Endothelial cell of umbilical vein (primary cell): ENCODE data around the gene RAB31. TPM values are rescaled to one million over a fixed set of nuclear protein-coding genes. Genes with fewer than 3 reads are reported as not detected.
"Not testable (repeated sequence)": the region's sequence is repeated elsewhere in the genome, so short reads cannot be mapped to it uniquely, and the experiment has no call there.

Source experiments
- BruUV-seq: library from RNA; stranded (reverse); fragments of 400-500 nt; replicated peaks from 2 replicates; lab custom pipeline; 2021; lab: Mats Ljungman, UMichigan
- CTCF ChIA-PET: fragments of 300-600, 350-600 bp; sonication (Branson Sonifier 250); formaldehyde crosslinking; loops from one replicate; lab custom pipeline; 2021; ENCODE audit warnings: antibody characterized with exemption, inconsistent platforms; lab: Charles Lee
- POLR2A ChIA-PET: fragments of 300-600, 350-600 bp; sonication (Branson Sonifier 250); formaldehyde crosslinking; loops from one replicate; lab custom pipeline; 2021; ENCODE audit warnings: antibody characterized with exemption, inconsistent platforms; lab: Charles Lee
- DNase-seq: peaks from one replicate; pipeline ENCODE4 v3.0.0-alpha.2; 2011; ENCODE audit warnings: low read depth, low spot score
- FAIRE-seq: peaks from 2 replicates; lab custom pipeline; 2011; peaks lifted over from hg19 to GRCh38; lab: Jason Lieb, UNC
- H2AFZ ChIP-seq: 2 replicates; pipeline ENCODE4 v1.6.0; 2012; ENCODE audit warnings: low read depth, low read length, control low read depth, inconsistent platforms
- H3K27ac ChIP-seq: 2 replicates; pipeline ENCODE4 v1.5.1; 2011; ENCODE audit warnings: low read depth, mild to moderate bottlenecking, control low read depth, low read length, moderate library complexity; ENCODE audit not compliant: insufficient read depth
- H3K27me3 ChIP-seq, 2 experiments: 2 replicates each; pipeline versions ENCODE4 v1.6.0 to v1.6.1; 2011; ENCODE audit warnings: low read length in 2 of 2, mixed read lengths in 1 of 2; ENCODE audit not compliant: control insufficient read depth in 2 of 2, insufficient read depth in 2 of 2
- H3K36me3 ChIP-seq, 2 experiments: 2 replicates in 1 of 2; 3 replicates in 1 of 2; pipeline ENCODE4 v1.5.1; 2011; ENCODE audit warnings: low read length in 2 of 2, mild to moderate bottlenecking in 1 of 2, moderate library complexity in 1 of 2; ENCODE audit not compliant: control insufficient read depth in 2 of 2, insufficient read depth in 2 of 2; ENCODE audit errors: extremely low read depth in 1 of 2
- H3K4me1 ChIP-seq: 3 replicates; pipeline ENCODE4 v1.5.1; 2011; ENCODE audit warnings: mild to moderate bottlenecking, low read length; ENCODE audit not compliant: control insufficient read depth, insufficient read depth; ENCODE audit errors: extremely low read depth
- H3K4me2 ChIP-seq: 2 replicates; pipeline ENCODE4 v1.6.1; 2011; ENCODE audit warnings: low read length, control low read depth, mixed read lengths; ENCODE audit not compliant: insufficient read depth
- H3K4me3 ChIP-seq, 3 experiments: fragments of 200-600 bp in 1 of 3; sonication (generic), shearing (Covaris generic) in 1 of 3; replicated peaks in 1 of 3; 2 replicates each; pipeline ENCODE4 v1.5.1; 2011 to 2016; ENCODE audit warnings: control low read depth in 3 of 3, low read length in 3 of 3, mild to moderate bottlenecking in 2 of 3, inconsistent platforms in 1 of 3, low read depth in 1 of 3, moderate library complexity in 1 of 3; ENCODE audit not compliant: insufficient read depth in 1 of 3
- H3K79me2 ChIP-seq: 2 replicates; pipeline ENCODE4 v1.6.0; 2012; ENCODE audit warnings: low read length, inconsistent platforms; ENCODE audit not compliant: control insufficient read depth, insufficient read depth
- H3K9ac ChIP-seq: replicated peaks from 2 replicates; pipeline ENCODE3; 2011; ENCODE audit warnings: low read length, control low read depth; ENCODE audit not compliant: insufficient read depth; ENCODE audit errors: extremely low read depth
- H3K9me1 ChIP-seq: replicated peaks from 3 replicates; pipeline ENCODE4 v1.6.0; 2011; ENCODE audit warnings: mild to moderate bottlenecking, low read length; ENCODE audit not compliant: control insufficient read depth, insufficient read depth; ENCODE audit errors: extremely low read depth
- H3K9me3 ChIP-seq: replicated peaks from 2 replicates; pipeline ENCODE4 v1.5.1; 2012; ENCODE audit warnings: low read length, inconsistent platforms; ENCODE audit not compliant: control insufficient read depth, insufficient read depth
- H4K20me1 ChIP-seq: replicated peaks from 2 replicates; pipeline ENCODE3; 2011; ENCODE audit warnings: mild to moderate bottlenecking, low read length; ENCODE audit not compliant: control insufficient read depth, insufficient read depth; ENCODE audit errors: extremely low read depth
- CTCF ChIP-seq, 2 donors: IDR thresholded peaks; 1 replicate in 1 of 2; 2 replicates in 1 of 2; pipeline ENCODE4 v1.5.1; 2011; ENCODE audit warnings: low read length in 2 of 2, mild to moderate bottlenecking in 2 of 2, moderate library complexity in 2 of 2, control low read depth in 1 of 2, inconsistent platforms in 1 of 2, low read depth in 1 of 2; ENCODE audit not compliant: insufficient read depth in 1 of 2; ENCODE audit errors: extremely low read depth in 1 of 2
- EZH2 ChIP-seq: IDR thresholded peaks from 2 replicates; pipeline ENCODE4 v1.6.1; 2012; ENCODE audit warnings: borderline replicate concordance, low read depth, mild to moderate bottlenecking, moderate library complexity, low read length, inconsistent platforms; ENCODE audit not compliant: severe bottlenecking
- FOS ChIP-seq: IDR thresholded peaks from 2 replicates; pipeline ENCODE4 v1.6.1; 2011; ENCODE audit warnings: mild to moderate bottlenecking, low read length, moderate library complexity, borderline replicate concordance; ENCODE audit not compliant: insufficient read depth
- GATA2 ChIP-seq: IDR thresholded peaks from 2 replicates; pipeline ENCODE4 v1.7.0; 2011; ENCODE audit warnings: low read depth, mild to moderate bottlenecking, moderate library complexity, mixed read lengths, low read length; ENCODE audit not compliant: insufficient read length, insufficient read depth
- JUN ChIP-seq: IDR thresholded peaks from 2 replicates; pipeline ENCODE4 v1.6.1; 2011; ENCODE audit warnings: borderline replicate concordance, low read depth; ENCODE audit not compliant: insufficient read length, insufficient read depth
- MAX ChIP-seq: IDR thresholded peaks from 2 replicates; pipeline ENCODE4 v1.6.1; 2011; ENCODE audit not compliant: insufficient read depth, insufficient read length
- MYC ChIP-seq: IDR thresholded peaks from one replicate; pipeline ENCODE4 v1.6.1; 2011; ENCODE audit warnings: mild to moderate bottlenecking, low read depth, low read length
- POLR2A ChIP-seq: IDR thresholded peaks from 2 replicates; pipeline ENCODE4 v1.6.1; 2012; ENCODE audit warnings: low read depth, mild to moderate bottlenecking, control low read depth, low read length
- POLR2AphosphoS5 ChIP-seq: IDR thresholded peaks from 2 replicates; pipeline ENCODE4 v1.6.1; 2012; ENCODE audit warnings: low read depth, mild to moderate bottlenecking, control low read depth, low read length, moderate library complexity; ENCODE audit not compliant: insufficient read depth
- dilution Hi-C: fragments of 300-500 bp; cut with MboI; formaldehyde crosslinking; loops from one replicate; pipeline ENCODE4 v1.15.0; 2019; ENCODE audit warnings: low sequenced_read_pairs; ENCODE audit not compliant: extremely low pct_ligation_motif_present
- intact Hi-C: fragments of 100-400 bp; cut with micrococcal nuclease; formaldehyde crosslinking; loops from one replicate; pipeline ENCODE4 v1.10.0; 2022
- polyA plus RNA-seq, 4 experiments: library from polyadenylated mRNA; depleted of rRNA in 3 of 4; stranded (reverse) in 3 of 4; unstranded in 1 of 4; fragments of >200 nt; gene quantifications; 2 replicates each; pipeline versions ENCODE4 v1.2.1 to v1.2.3, GENCODE V29; 2011 to 2012; ENCODE audit warnings: missing spikeins in 1 of 4
- total RNA-seq: library from RNA; stranded (reverse); gene quantifications from 2 replicates; pipeline ENCODE4 v1.2.3, GENCODE V29; 2021

RAB31 gene
- total and polyA plus RNA-seq, 2 donors (not counting 3 experiments of a cell fraction or from before 2014, with no cell fraction given): 30.5 TPM

- CTCF ChIA-PET: interaction anchor here (1.2 kb wide), 1 partner anchor 9 kb away, joined by 4 read pairs; no protein-coding TSS in a partner anchor
- Histone ChIP-seq H3K4me2 (no peak overlapping the region), H3K9me3 (no peaks in the 10 kb centered on the region), H3K79me2 (no peaks in the 10 kb centered on the region), H4K20me1 (no peaks in the 10 kb centered on the region), H3K27ac (no peak overlapping the region), H3K4me3 (no peak overlapping the region), H3K9me1 (no peaks in the 10 kb centered on the region), H3K27me3 (no peaks in the 10 kb centered on the region), H3K9ac (no peak overlapping the region), H3K36me3 (no peaks in the 10 kb centered on the region), H3K4me1 (peaks cover 5% of the 10 kb centered on the region), H2AFZ (no peak overlapping the region)
- FAIRE-seq (no peak), DNase-seq (no peak)
- POLR2A ChIA-PET: no interaction called here
- dilution Hi-C loops (no loop called here), intact Hi-C loops (no loop called here)
- BruUV-seq: no TSS peak
- TF ChIP-seq CTCF (IDR thresholded peaks at IDR 0.05; ENCODE audit: extremely low read depth in 1 of 2, insufficient read depth in 1 of 2, low read depth in 1 of 2, low read length in 2 of 2) (no peak), GATA2 (no peak), POLR2A (no peak), POLR2AphosphoS5 (no peak), FOS (no peak), MYC (no peak), JUN (no peak), MAX (no peak), EZH2 (no peak)
These were observed 189.0 kb downstream of the RAB31 start for GRCh38 chr18:9897129-9897528.

GRCh38 chr18:9897787-9898291 lies 189.7 kb downstream of the RAB31 start:
- FAIRE-seq, H3K27ac ChIP-seq, H4K20me1 ChIP-seq, H3K36me3 ChIP-seq, H2AFZ ChIP-seq, CTCF ChIA-PET, H3K27me3 ChIP-seq, H3K4me2 ChIP-seq, POLR2A ChIA-PET, BruUV-seq, H3K9me1 ChIP-seq, H3K79me2 ChIP-seq, H3K4me3 ChIP-seq, dilution Hi-C loops, H3K9me3 ChIP-seq, H3K9ac ChIP-seq, H3K4me1 ChIP-seq, intact Hi-C loops, DNase-seq: not testable (repeated sequence)
